HT-29 (cell line): ENCODE results near the gene PYGM. TPM values are rescaled to one million over a fixed set of nuclear protein-coding genes. Genes with fewer than 3 reads are reported as not detected.
A peak's percentile ranks its signal among the peaks of the same experiment; 100 is the strongest.

Source experiments
- DNase-seq: peaks from one replicate; pipeline ENCODE4 v3.0.0-alpha.2; 2015; ENCODE audit warnings: low spot score
- total RNA-seq: library from RNA; depleted of rRNA; stranded (reverse); fragments of >200 nt; shearing (Covaris generic); gene quantifications from 2 replicates; pipeline ENCODE4 v1.2.3, GENCODE V29; 2014

The PYGM gene
- total RNA-seq, 1 experiment from 2014 or later, result 0.23 TPM

GRCh38 chr11:64735725-64736259 is 24.0 kb downstream of the PYGM start:
- DNase-seq, result no peak

GRCh38 chr11:64734811-64735724 is 24.7 kb downstream of the PYGM start:
- DNase-seq, result no peak

GRCh38 chr11:64731601-64732000 is 28.2 kb downstream of the PYGM start:
- DNase-seq, result no peak

- DNase-seq, result no peak
Measured at GRCh38 chr11:64729851-64730382, 29.9 kb downstream of the PYGM start.

- no peak for DNase-seq
Measured at GRCh38 chr11:64728757-64729365, 30.9 kb downstream of the PYGM start.

GRCh38 chr11:64726867-64727530 is 32.8 kb downstream of the PYGM start:
- no peak for DNase-seq

GRCh38 chr11:64726211-64726641 is 33.5 kb downstream of the PYGM start:
- DNase-seq, result no peak

GRCh38 chr11:64724863-64725532 is 34.8 kb downstream of the PYGM start:
- no peak for DNase-seq

GRCh38 chr11:64723907-64724862 is 35.6 kb downstream of the PYGM start:
- no peak for DNase-seq

- DNase-seq, result peak; percentile 72
Measured at GRCh38 chr11:64723117-64723906, 36.5 kb downstream of the PYGM start, which contains the start of gene NRXN2. TSS of gene NRXN2 (minus strand) at chr11:64723197. CDS start at chr11:64713699, 9,498 bp downstream.

- DNase-seq, result no peak
Measured at GRCh38 chr11:64722141-64723065, 37.4 kb downstream of the PYGM start.

- DNase-seq, result no peak
Measured at GRCh38 chr11:64721359-64721699, 38.4 kb downstream of the PYGM start.

- no peak for DNase-seq
Measured at GRCh38 chr11:64720640-64721358, 39.0 kb downstream of the PYGM start.

GRCh38 chr11:64720167-64720566 is 39.6 kb downstream of the PYGM start:
- DNase-seq, result no peak

GRCh38 chr11:64719406-64719805 is 40.4 kb downstream of the PYGM start:
- no peak for DNase-seq

- no peak for DNase-seq
Measured at GRCh38 chr11:64718780-64719124, 41.0 kb downstream of the PYGM start.

- no peak for DNase-seq
Measured at GRCh38 chr11:64718084-64718779, 41.5 kb downstream of the PYGM start.
